K562 (cell line): ENCODE measurements around the gene FBXW7. TPM values are rescaled to one million over a fixed set of nuclear protein-coding genes. Genes with fewer than 3 reads are reported as not detected.
A peak's percentile ranks its signal among the peaks of the same experiment; 100 is the strongest.

Experiments used
- AFF4 ChIP-seq: sonication (generic); formaldehyde crosslinking; IDR thresholded peaks from 2 replicates; pipeline ENCODE4 v1.8.0; 2023; ENCODE audit warnings: mild to moderate bottlenecking, missing genetic modification reagents
- CEBPB ChIP-seq: fragments of 450-650 bp; IDR thresholded peaks from 2 replicates; pipeline ENCODE4 v1.6.1; 2016; ENCODE audit warnings: missing genetic modification characterization, missing compliant biosample characterization
- CEBPG ChIP-seq, 3 experiments: fragments of 200-800 bp in 1 of 3; sonication (Bioruptor generic) in 1 of 3; sonication (generic) in 1 of 3; formaldehyde crosslinking in 1 of 3; IDR thresholded peaks in 2 of 3; conservative IDR thresholded peaks in 1 of 3; 2 replicates each; pipeline versions ENCODE4 v1.6.1 to v1.8.0; 2016 to 2022; ENCODE audit warnings: missing compliant biosample characterization in 2 of 3, missing genetic modification characterization in 2 of 3, mild to moderate bottlenecking in 1 of 3, missing genetic modification reagents in 1 of 3
- IRF9 ChIP-seq: fragments of 450-650 bp; IDR thresholded peaks from 2 replicates; pipeline ENCODE4 v1.6.1; 2016; ENCODE audit warnings: missing biosample characterization, missing genetic modification characterization
- SMC3 ChIP-seq: conservative IDR thresholded peaks from 2 replicates; pipeline ENCODE4 v1.6.1; 2011; ENCODE audit warnings: low read depth, low read length, improper control_type of control experiment; ENCODE audit not compliant: insufficient read depth
- TEAD4 ChIP-seq, 2 experiments: sonication (generic) in 1 of 2; formaldehyde crosslinking in 1 of 2; IDR thresholded peaks; 2 replicates each; pipeline versions ENCODE4 v1.6.1 to v1.8.0; 2012 to 2022; ENCODE audit warnings: borderline replicate concordance in 1 of 2, inconsistent platforms in 1 of 2, low read length in 1 of 2, mild to moderate bottlenecking in 1 of 2, missing genetic modification reagents in 1 of 2
- ZNF274 ChIP-seq: IDR thresholded peaks from 2 replicates; pipeline ENCODE4 v1.6.1; 2011; ENCODE audit warnings: low read depth, mild to moderate bottlenecking, low read length, moderate library complexity, borderline replicate concordance
- polyA plus RNA-seq, 8 experiments: library from polyadenylated mRNA; depleted of rRNA in 4 of 8; stranded (reverse) in 5 of 8; unstranded in 3 of 8; fragments of >200 nt; fragmentation: Nextera tagmentation in 2 of 8; fragmentation: Illumina TruSeq in 1 of 8; extraction: Ambion mirVana in 2 of 8; extraction: Trizol in 1 of 8; gene quantifications; 2 replicates each; pipeline versions ENCODE4 v1.2.1 to v1.2.3, GENCODE V29; 2011 to 2014; ENCODE audit warnings: inconsistent platforms in 1 of 8, missing spikeins in 1 of 8
- total RNA-seq, 7 experiments: library from RNA; depleted of rRNA in 6 of 7; stranded (reverse); fragments of >200 nt in 6 of 7; fragmentation: Illumina TruSeq in 2 of 7; extraction: Trizol in 2 of 7; gene quantifications; 2 replicates each; pipeline versions ENCODE4 v1.2.1 to v1.2.3, GENCODE V29; 2011 to 2021; ENCODE audit warnings: low replicate concordance in 1 of 7

The FBXW7 gene
- total and polyA plus RNA-seq, 9 of the 15 experiments (the other 6 are each of a cell fraction or from before 2014, with no cell fraction given): 6.8 to 44.2 (median 16.4) TPM

GRCh38 chr4:152460488-152460887 lies 75.4 kb downstream of the FBXW7 start (continued):
- TF ChIP-seq SMC3 (0 out of 2 replicates have a peak, but pooled peaks have one; percentile 10), CEBPB (peak; percentile 95), AFF4 (CRISPR knock-in tag) (no peak), TEAD4 (IDR thresholded peaks at IDR 0.05; ENCODE audit: low read length) (peak; percentile 61; the same call in 1 of the 2 replicates), TEAD4 (CRISPR knock-in tag; IDR thresholded peaks at IDR 0.05; ENCODE audit: borderline replicate concordance) (no peak), CEBPG (CRISPR knock-in tag; IDR thresholded peaks at IDR 0.05) (peak; percentile 91), CEBPG (tag; conservative IDR thresholded peaks at IDR 0.05 in 1 of 2, IDR thresholded peaks at IDR 0.05 in 1 of 2) (peak; percentile 94 to 96), IRF9 (tag) (peak; percentile 66; the same call in 1 of the 2 replicates), ZNF274 (no peak)
